OCI-LY3 (cell line): ENCODE measurements around the gene REX1BD.

Experiments used
- CTCF ChIP-seq: fragments of 200-600, 300-600 bp; sonication (generic); IDR thresholded peaks from 2 replicates; pipeline ENCODE4 v1.5.1; 2014; ENCODE audit warnings: antibody characterized with exemption, low read length, low read depth
- EZH2phosphoT487 ChIP-seq: fragments of 200-600 bp; shearing (Covaris generic); IDR thresholded peaks from 2 replicates; pipeline ENCODE4 v1.6.1; 2018; ENCODE audit warnings: antibody characterized with exemption, mixed run types, low read depth

- TF ChIP-seq CTCF (no peak), EZH2phosphoT487 (no peak)
These were observed 13.8 kb upstream of the REX1BD start for GRCh38 chr19:18574691-18575291.
